HepG2 (cell line): ENCODE measurements around the gene PHKG1. TPM values are rescaled to one million over a fixed set of nuclear protein-coding genes. Genes with fewer than 3 reads are reported as not detected.

ENCODE experiments used
- ARHGAP35 ChIP-seq: sonication (generic); formaldehyde crosslinking; IDR thresholded peaks from 2 replicates; pipeline ENCODE4 v1.9.0; 2022; ENCODE audit warnings: mild to moderate bottlenecking, inconsistent platforms, moderate library complexity, missing genetic modification reagents, borderline replicate concordance
- ATF7-NPFF ChIP-seq: sonication (generic); formaldehyde crosslinking; IDR thresholded peaks from 2 replicates; pipeline ENCODE4 v1.8.1; 2023; ENCODE audit warnings: mild to moderate bottlenecking, low read depth, missing genetic modification reagents, moderate library complexity
- CEBPG ChIP-seq: IDR thresholded peaks from 2 replicates; pipeline ENCODE4 v1.6.1; 2016
- FOXO1 ChIP-seq: sonication (generic); formaldehyde crosslinking; IDR thresholded peaks from 2 replicates; pipeline ENCODE4 v1.4.0; 2020; ENCODE audit warnings: missing genetic modification reagents
- PBX2 ChIP-seq: IDR thresholded peaks from 2 replicates; pipeline ENCODE4 v1.6.1; 2016; ENCODE audit warnings: control low read depth
- PRDM4 ChIP-seq: sonication (generic); formaldehyde crosslinking; IDR thresholded peaks from 2 replicates; pipeline ENCODE4 v1.9.0; 2021; ENCODE audit warnings: missing genetic modification reagents, borderline replicate concordance
- SPEN ChIP-seq: sonication (generic); formaldehyde crosslinking; IDR thresholded peaks from 2 replicates; pipeline ENCODE4 v1.5.1; 2020; ENCODE audit warnings: low read depth, mild to moderate bottlenecking, missing genetic modification reagents
- SSRP1 ChIP-seq: IDR thresholded peaks from 2 replicates; pipeline ENCODE4 v1.6.1; 2016; ENCODE audit warnings: control low read depth
- STAT6 ChIP-seq: sonication (generic); formaldehyde crosslinking; IDR thresholded peaks from 2 replicates; pipeline ENCODE4 v1.4.0; 2020; ENCODE audit warnings: missing genetic modification reagents, mild to moderate bottlenecking, borderline replicate concordance
- TARDBP ChIP-seq: sonication (generic); formaldehyde crosslinking; IDR thresholded peaks from 2 replicates; pipeline ENCODE4 v1.8.0; 2022; ENCODE audit warnings: mild to moderate bottlenecking, missing genetic modification reagents
- THAP7 ChIP-seq: sonication (generic); formaldehyde crosslinking; IDR thresholded peaks from 2 replicates; pipeline ENCODE4 v1.8.1; 2023; ENCODE audit warnings: mild to moderate bottlenecking, missing genetic modification reagents
- USF2 ChIP-seq, 2 experiments: sonication (generic) in 1 of 2; formaldehyde crosslinking in 1 of 2; IDR thresholded peaks; 2 replicates each; pipeline versions ENCODE4 v1.5.1 to v1.6.1; 2011 to 2020; ENCODE audit warnings: borderline replicate concordance in 1 of 2, low read depth in 1 of 2, low read length in 1 of 2, mild to moderate bottlenecking in 1 of 2, missing genetic modification reagents in 1 of 2, moderate library complexity in 1 of 2
- ZKSCAN8 ChIP-seq: IDR thresholded peaks from 2 replicates; pipeline ENCODE4 v1.6.1; 2016; ENCODE audit warnings: borderline replicate concordance, missing genetic modification reagents, missing compliant biosample characterization
- ZNF234 ChIP-seq: sonication (generic); formaldehyde crosslinking; conservative IDR thresholded peaks from 2 replicates; pipeline ENCODE4 v1.5.1; 2020; ENCODE audit warnings: mild to moderate bottlenecking, missing genetic modification reagents
- ZNF75D ChIP-seq: sonication (generic); formaldehyde crosslinking; IDR thresholded peaks from 2 replicates; pipeline ENCODE4 v1.8.1; 2023; ENCODE audit warnings: missing genetic modification reagents, mild to moderate bottlenecking, borderline replicate concordance
- ZNF891 ChIP-seq: sonication (generic); formaldehyde crosslinking; IDR thresholded peaks from 2 replicates; pipeline ENCODE4 v1.5.0; 2020; ENCODE audit warnings: mild to moderate bottlenecking, missing genetic modification reagents
- ZSCAN5A ChIP-seq: sonication (generic); formaldehyde crosslinking; IDR thresholded peaks from 2 replicates; pipeline ENCODE4 v1.8.0; 2022; ENCODE audit warnings: mild to moderate bottlenecking, missing genetic modification reagents, borderline replicate concordance
- polyA plus RNA-seq, 8 experiments: library from polyadenylated mRNA; depleted of rRNA in 3 of 8; stranded (reverse) in 7 of 8; unstranded in 1 of 8; fragments of >200 nt; fragmentation: Illumina TruSeq in 4 of 8; extraction: Trizol in 4 of 8; gene quantifications; 2 replicates each; pipeline versions ENCODE4 v1.2.1 to v1.2.3, GENCODE V29; 2011 to 2016; ENCODE audit warnings: low read depth in 4 of 8, missing spikeins in 1 of 8, mixed read lengths in 1 of 8; ENCODE audit not compliant: insufficient read depth in 1 of 8
- total RNA-seq, 5 experiments: library from RNA; depleted of rRNA; stranded (reverse); fragments of >200 nt; fragmentation: Illumina TruSeq; extraction: Trizol; gene quantifications; 2 replicates each; pipeline ENCODE4 v1.2.3, GENCODE V29; 2016; ENCODE audit warnings: low read depth in 1 of 5

Gene PHKG1
- total and polyA plus RNA-seq, 2 of the 13 experiments (the other 11 are each of a cell fraction or from before 2014, with no cell fraction given), result 0.44 to 0.71 TPM

GRCh38 chr7:56033671-56034432 lies 58.9 kb downstream of the PHKG1 start (continued):
- no peak for TF ChIP-seq ZKSCAN8 (CRISPR knock-in tag)
- peak; percentile 98 for TF ChIP-seq CEBPG
- TF ChIP-seq ATF7-NPFF (CRISPR knock-in tag), result no peak; the same call in 1 of the 2 replicates
- TF ChIP-seq ZNF891 (CRISPR knock-in tag), result 0 out of 2 replicates have a peak, but pooled peaks have one; percentile 86
- TF ChIP-seq STAT6, result no peak
- no peak for TF ChIP-seq PBX2 (CRISPR knock-in tag)
- no peak for TF ChIP-seq ZNF234 (CRISPR knock-in tag)
- TF ChIP-seq PRDM4 (CRISPR knock-in tag), result no peak
- TF ChIP-seq ZSCAN5A, result no peak
- peak; percentile 53; the same call in 1 of the 2 replicates for TF ChIP-seq ARHGAP35
- TF ChIP-seq ZNF75D (CRISPR knock-in tag), result no peak
- no peak for TF ChIP-seq TARDBP
- peak; percentile 86 for TF ChIP-seq THAP7 (CRISPR knock-in tag)
- no peak; the same call in 1 of the 2 replicates for TF ChIP-seq SPEN (CRISPR knock-in tag)
- TF ChIP-seq SSRP1 (CRISPR knock-in tag), result no peak
- TF ChIP-seq FOXO1 (CRISPR knock-in tag), result peak; percentile 12; the same call in 1 of the 2 replicates
- no peak for TF ChIP-seq USF2 (IDR thresholded peaks at IDR 0.05; ENCODE audit: low read depth, low read length)
- TF ChIP-seq USF2 (CRISPR knock-in tag; IDR thresholded peaks at IDR 0.05; ENCODE audit: borderline replicate concordance), result peak; percentile 42; the same call in 1 of the 2 replicates
